ENCODE data around the gene ACSL3.

Gene ACSL3

DNA sequence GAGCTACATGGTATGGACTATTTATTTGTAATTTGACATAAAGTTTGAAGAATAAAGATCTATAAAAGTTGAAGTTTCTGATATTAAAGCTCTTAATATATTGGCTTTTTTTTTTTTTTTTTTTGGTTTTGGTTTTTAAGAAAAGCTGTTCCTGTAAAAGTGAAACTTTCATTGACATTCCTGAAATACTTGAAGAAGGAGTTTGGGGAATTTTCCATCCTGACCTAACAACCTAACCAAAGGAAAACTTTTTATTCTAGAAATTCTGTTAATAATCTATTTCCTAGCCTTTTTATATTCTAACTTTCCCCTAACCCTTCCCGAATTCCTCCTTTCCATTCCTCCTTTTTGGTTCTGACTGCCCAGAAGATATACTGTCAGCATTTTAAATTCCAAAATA, 83.7 kb downstream of the ACSL3 start:
- no peak for DNase-seq

DNA sequence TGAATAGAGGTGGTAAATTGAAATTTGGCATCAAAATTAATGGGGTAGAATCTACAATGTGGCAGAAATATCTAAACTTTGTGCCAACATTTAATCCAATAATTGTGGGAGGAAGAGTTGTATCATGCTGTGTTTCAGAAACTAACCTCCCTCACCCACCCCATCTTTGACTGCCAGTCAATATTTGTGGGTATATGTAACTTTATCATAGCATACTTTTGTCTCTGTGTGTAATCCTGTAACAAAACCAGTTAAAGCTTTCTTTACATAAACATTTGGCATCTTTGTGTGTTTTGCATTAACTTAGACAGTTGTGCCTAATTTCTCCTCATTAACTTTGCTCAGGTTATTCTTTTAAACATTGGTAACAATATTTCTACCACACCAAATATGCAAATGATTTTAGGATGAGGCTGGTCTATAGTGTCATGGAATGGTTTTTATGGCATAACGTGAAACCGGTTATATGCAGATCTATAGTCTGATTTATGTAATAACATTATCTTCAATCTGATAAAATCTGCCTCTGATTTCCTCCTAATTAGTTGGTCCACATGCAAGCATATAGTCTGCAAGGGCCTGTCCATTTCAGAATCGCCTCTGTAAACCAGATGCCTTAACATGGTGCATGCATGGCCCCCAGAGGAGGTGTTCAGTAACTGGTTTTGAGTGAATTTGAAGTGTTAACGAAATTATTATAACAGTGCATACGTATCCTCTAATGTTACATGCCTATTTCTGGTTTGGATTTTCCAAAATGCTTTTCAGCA, 84.3 kb downstream of the ACSL3 start:
- DNase-seq, result no peak

GRCh38 chr2:222945887-222946286, 85.1 kb downstream of the ACSL3 start:
- DNase-seq, result no peak

DNA sequence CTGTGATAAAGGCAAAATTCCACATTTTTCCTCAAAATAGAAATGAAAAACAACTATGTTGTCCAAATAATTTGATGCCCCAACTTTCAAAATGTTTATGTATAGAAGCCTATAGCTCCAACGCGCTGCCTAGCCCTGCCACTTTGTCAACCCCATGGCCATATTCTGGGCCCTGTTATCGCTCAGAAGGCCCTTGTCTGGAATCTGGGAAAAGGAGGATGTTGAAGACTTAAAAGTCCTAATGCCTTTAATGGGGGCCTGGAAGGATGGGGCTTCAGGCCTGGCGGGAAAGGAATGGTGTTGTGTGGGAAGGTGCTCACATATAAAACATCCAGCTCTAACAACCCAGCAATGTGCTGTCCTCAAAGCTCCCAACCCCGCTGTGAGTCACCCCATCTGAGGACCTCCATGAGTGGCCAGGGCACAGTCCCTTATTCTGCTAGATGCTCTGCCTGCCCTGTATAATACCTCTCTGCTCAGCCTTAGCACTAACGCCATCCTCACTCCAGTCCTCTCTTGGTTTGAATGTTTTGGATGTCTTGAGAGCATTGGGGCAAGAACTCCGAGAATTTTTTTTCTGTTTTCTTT, 86.0 kb downstream of the ACSL3 start:
- DNase-seq, result no peak

GRCh38 chr2:222949073-222949472, 88.2 kb downstream of the ACSL3 start:
- DNase-seq, result no peak

- DNase-seq, result no peak
Observed at GRCh38 chr2:222949690-222950323, 89.0 kb downstream of the ACSL3 start.

DNA sequence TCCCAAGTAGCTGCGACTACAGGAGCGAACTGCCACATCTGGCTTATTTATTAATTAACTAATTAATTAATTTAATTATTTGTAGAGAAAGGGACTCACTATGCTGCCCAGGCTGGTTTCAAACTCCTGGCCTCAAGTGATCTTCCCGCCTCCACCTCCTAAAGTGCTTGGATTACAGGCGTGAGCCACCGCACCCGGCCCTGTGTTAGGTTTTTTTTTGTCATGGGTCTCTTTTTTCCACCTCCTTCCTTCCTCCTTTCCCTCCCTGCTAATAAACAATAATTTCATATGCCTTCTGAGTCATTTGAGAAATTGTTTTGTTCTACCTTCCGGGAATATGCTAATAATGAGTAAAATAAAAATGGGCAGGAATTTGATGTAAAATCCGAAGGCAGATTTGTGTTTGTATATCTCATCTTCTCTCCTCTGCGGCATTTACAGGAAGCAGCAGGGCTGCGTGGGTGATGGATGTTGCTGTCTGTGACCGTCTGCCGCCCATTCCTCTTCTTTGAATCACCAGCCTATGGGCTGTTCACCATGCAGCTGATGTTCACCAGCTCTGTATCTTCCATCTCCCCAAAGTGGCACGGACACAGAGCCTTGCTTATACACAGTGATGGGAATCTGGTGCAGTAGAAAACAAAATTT, 89.9 kb downstream of the ACSL3 start:
- DNase-seq, result no peak

DNA sequence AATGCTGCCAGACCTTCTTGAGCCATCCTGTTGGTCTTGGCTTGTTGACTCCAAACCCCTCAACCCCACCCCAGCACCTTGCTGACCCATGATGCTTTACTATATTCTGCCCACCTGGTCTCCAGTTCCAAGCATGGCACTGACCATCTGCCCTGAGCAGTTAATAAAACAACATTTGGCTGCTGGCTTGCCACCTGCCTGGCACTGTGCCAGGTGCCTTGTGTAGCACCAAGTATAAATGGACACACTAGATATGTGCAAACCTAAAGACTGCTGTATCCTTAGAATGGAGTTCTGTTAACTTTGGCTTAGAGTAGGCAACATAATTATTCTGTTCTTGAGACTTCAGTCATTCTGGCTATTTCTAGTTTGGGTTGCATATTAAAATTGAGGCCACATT, 91.4 kb downstream of the ACSL3 start:
- no peak for DNase-seq

DNA sequence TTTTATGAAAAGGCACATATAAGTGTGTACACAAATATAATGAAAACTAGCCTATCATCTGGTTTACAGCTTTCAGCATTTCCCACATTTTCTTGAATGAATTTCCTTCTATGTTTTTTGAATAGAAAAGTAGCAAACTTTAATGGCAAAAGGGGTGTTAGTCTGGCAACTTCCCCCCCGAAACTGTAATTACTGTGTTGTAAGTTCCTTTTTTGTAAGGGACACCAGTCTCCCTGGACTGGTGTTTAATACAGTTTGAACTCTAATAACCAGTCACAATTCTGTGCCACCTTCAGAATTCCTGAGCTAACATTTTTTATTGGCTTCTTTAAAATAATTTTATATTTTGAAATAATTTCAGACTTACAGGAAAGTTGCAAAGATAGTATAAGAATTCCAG, 94.2 kb downstream of the ACSL3 start:
- no peak for DNase-seq

- DNase-seq, result no peak
Observed at GRCh38 chr2:222959358-222959757, 98.5 kb downstream of the ACSL3 start.

DNA sequence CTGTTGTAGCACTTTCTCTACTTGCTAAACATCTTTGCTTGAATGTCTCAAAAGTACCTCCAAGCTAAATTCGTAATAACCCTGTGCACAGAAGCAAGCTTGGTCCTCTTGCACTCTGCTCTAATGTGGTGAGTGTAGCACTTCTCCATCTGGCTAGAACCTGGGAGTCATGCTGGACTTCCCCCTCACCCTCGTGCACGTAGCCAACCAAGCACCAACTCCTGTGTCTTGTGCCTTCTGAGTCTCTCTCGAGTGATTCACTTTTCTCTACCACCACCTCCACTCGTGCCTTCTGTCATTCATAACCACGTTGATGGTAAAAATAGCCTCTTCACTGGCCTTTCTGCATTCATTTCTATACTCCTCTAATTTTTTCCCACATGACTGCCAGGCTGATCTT, 99.3 kb downstream of the ACSL3 start:
- no peak for DNase-seq

DNA sequence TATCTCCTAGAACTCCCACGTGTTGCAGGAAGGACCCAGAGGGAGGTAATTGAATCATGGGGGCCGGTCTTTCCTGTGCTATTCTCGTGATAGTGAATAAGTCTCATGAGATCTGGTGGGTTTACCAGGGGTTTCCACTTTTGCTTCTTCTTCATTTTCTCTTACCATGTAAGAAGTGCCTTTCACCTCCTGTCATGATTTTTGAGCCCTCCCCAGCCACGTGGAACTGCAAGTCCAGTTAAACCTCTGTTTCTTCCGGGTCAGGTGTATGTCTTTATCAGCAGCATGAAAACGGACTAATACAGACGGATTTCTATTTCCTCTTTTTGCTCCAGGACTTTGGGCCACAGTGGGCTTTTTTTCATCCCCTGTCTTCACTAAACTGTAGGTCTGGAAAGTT, 102.8 kb downstream of the ACSL3 start:
- no peak for DNase-seq

DNA sequence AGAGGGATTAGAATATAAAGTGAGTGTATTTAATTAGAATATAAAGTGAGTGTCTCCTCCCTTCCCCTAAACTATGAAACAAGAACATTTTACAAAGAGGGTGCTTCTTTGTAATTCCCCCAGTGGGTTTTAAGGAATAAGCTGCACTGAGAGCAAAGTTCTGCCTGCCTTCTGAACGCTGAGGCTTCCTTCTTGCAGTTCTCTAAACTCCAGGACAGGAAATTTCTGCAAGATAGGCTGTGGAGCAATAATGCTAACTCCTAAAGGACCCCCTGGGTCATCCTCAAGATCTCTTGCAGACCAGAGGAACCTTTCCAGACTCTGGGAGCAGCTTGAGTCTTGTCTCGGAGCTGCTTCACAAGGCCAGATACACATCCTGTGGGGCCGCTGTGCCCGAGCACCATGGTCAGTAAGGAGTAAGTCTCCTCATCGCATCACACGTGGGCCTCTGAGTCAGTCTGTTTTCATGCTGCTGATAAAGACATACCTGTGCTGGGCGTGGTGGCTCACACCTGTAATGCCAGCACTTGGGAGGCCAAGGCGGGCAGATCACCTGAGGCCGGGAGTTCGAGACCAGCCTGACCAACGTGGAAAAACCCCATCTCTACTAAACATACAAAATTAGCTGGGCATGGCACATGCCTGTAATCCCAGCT, 103.7 kb downstream of the ACSL3 start:
- no peak for DNase-seq

DNA sequence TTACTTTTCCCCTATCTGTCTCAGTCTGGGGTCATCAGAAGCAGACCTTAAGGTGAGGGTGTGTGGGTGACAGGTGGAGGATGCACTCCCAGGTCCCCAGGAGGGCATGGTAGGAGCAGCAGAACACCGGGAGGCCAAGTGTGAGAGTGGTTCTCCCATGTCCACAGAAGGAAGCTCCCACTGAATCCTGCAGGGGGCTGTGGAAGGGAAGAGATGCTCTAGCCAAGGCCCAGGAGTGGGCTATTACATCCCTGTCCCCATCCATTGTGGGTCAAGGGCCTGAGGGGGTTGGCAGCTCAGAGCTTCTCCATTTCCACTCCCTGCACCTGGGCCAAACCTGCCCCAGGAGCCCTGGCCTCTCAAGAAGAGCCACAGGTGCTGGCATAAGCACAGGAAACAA, 104.7 kb downstream of the ACSL3 start:
- DNase-seq, result no peak

DNA sequence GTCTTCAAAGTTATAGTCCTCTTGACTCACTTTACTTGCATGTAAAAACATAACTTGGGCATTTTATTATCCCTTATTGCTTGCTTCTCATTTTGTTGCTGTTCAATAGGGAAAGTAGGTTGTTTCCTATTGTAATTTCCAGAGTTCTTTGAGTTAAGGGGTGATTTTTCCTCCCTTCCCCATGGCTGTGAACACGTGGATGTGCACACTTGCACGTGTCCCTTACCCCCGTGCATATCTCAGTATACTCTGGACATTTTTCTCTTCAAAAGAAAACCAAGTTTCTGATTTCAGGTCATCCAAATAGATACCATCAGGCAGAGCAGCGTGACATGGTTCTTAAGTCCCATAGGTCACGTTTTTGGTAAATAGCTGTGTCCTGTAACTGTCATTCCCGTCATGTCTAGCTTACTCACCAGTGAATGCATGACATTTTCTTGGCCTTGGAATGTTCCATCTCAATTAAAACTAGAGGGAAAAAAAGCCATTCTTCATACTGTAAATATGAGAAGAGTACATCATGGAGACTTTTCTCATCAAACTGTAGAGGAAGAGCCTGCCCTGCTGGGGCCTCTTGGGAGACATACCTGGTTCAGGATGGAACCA, 107.8 kb downstream of the ACSL3 start:
- DNase-seq, result no peak

DNA sequence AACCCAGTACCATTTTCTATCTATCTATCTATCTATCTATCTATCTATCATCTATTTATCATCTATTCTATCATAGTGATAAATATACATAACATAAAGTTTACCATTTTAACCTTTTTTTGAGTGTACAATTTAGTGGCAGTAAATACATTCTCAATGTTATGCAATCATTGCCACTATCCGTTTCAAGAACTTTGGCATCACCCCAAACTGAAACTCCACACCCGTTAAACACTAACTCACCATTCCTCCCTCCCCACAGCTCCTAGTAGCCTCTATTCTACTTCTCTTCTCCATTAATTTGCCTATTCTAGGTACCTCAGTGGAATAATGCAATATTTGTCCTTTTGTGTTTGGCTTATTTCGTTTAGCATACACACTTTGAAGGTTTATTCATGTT, 108.7 kb downstream of the ACSL3 start:
- DNase-seq, result no peak

- DNase-seq, result no peak
Observed at GRCh38 chr2:222972420-222972819, 111.6 kb downstream of the ACSL3 start.

- no peak for DNase-seq
Observed at GRCh38 chr2:222973237-222973636, 112.4 kb downstream of the ACSL3 start.

- DNase-seq, result no peak
Observed at GRCh38 chr2:222973733-222974132, 112.9 kb downstream of the ACSL3 start.

GRCh38 chr2:222976521-222977061, 115.8 kb downstream of the ACSL3 start:
- no peak for DNase-seq

GRCh38 chr2:222977121-222977520, 116.3 kb downstream of the ACSL3 start:
- no peak for DNase-seq

- no peak for DNase-seq
Observed at GRCh38 chr2:222978850-222979249, 118.0 kb downstream of the ACSL3 start.

GRCh38 chr2:222979484-222979883, 118.6 kb downstream of the ACSL3 start:
- DNase-seq, result no peak
